ENCODE measurements around the gene IGF2BP3.
A peak's percentile ranks its signal among the peaks of the same experiment; 100 is the strongest.

IGF2BP3 gene

GRCh38 chr7:23468526-23469149, 1.7 kb downstream of the IGF2BP3 start (continued):
- TF ChIP-seq ZNF624 (tag by site-specific recombination; IDR thresholded peaks at IDR 0.05) (no peak), CTCF (tag by site-specific recombination; IDR thresholded peaks at IDR 0.05) (peak; percentile 70), GLI2 (tag by site-specific recombination; IDR thresholded peaks at IDR 0.05; ENCODE audit: borderline replicate concordance, low read depth) (no peak), SCRT1 (tag by site-specific recombination; IDR thresholded peaks at IDR 0.05; ENCODE audit: borderline replicate concordance) (no peak), ZNF629 (tag by site-specific recombination; IDR thresholded peaks at IDR 0.05) (no peak), ZNF610 (tag by site-specific recombination; IDR thresholded peaks at IDR 0.05; ENCODE audit: borderline replicate concordance) (no peak), ZNF366 (tag by site-specific recombination; conservative IDR thresholded peaks at IDR 0.05) (no peak), ZNF398 (tag by site-specific recombination; IDR thresholded peaks at IDR 0.05) (no peak), ZSCAN16 (tag by site-specific recombination; IDR thresholded peaks at IDR 0.05) (no peak), REST (tag by site-specific recombination; IDR thresholded peaks at IDR 0.05) (no peak), ZNF221 (tag by site-specific recombination; IDR thresholded peaks at IDR 0.05; ENCODE audit: borderline replicate concordance) (no peak)
- TF ChIP-seq, protein P1, sequence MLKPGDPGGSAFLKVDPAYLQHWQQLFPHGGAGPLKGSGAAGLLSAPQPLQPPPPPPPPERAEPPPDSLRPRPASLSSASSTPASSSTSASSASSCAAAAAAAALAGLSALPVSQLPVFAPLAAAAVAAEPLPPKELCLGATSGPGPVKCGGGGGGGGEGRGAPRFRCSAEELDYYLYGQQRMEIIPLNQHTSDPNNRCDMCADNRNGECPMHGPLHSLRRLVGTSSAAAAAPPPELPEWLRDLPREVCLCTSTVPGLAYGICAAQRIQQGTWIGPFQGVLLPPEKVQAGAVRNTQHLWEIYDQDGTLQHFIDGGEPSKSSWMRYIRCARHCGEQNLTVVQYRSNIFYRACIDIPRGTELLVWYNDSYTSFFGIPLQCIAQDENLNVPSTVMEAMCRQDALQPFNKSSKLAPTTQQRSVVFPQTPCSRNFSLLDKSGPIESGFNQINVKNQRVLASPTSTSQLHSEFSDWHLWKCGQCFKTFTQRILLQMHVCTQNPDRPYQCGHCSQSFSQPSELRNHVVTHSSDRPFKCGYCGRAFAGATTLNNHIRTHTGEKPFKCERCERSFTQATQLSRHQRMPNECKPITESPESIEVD (tag by site-specific recombination; IDR thresholded peaks at IDR 0.05), result no peak
- TF ChIP-seq, protein P2, sequence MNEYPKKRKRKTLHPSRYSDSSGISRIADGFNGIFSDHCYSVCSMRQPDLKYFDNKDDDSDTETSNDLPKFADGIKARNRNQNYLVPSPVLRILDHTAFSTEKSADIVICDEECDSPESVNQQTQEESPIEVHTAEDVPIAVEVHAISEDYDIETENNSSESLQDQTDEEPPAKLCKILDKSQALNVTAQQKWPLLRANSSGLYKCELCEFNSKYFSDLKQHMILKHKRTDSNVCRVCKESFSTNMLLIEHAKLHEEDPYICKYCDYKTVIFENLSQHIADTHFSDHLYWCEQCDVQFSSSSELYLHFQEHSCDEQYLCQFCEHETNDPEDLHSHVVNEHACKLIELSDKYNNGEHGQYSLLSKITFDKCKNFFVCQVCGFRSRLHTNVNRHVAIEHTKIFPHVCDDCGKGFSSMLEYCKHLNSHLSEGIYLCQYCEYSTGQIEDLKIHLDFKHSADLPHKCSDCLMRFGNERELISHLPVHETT (tag by site-specific recombination; IDR thresholded peaks at IDR 0.05), result no peak
- TF ChIP-seq, protein P3, sequence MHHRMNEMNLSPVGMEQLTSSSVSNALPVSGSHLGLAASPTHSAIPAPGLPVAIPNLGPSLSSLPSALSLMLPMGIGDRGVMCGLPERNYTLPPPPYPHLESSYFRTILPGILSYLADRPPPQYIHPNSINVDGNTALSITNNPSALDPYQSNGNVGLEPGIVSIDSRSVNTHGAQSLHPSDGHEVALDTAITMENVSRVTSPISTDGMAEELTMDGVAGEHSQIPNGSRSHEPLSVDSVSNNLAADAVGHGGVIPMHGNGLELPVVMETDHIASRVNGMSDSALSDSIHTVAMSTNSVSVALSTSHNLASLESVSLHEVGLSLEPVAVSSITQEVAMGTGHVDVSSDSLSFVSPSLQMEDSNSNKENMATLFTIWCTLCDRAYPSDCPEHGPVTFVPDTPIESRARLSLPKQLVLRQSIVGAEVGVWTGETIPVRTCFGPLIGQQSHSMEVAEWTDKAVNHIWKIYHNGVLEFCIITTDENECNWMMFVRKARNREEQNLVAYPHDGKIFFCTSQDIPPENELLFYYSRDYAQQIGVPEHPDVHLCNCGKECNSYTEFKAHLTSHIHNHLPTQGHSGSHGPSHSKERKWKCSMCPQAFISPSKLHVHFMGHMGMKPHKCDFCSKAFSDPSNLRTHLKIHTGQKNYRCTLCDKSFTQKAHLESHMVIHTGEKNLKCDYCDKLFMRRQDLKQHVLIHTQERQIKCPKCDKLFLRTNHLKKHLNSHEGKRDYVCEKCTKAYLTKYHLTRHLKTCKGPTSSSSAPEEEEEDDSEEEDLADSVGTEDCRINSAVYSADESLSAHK (tag by site-specific recombination; IDR thresholded peaks at IDR 0.05), result no peak

Data from HEK293 (cell line).